GM21526 (cell line): ENCODE data around the gene CDH13.

ENCODE experiments used
- ATAC-seq: cut with Tn5 transposase; IDR thresholded peaks from one replicate; pipeline ENCODE4 v1.9.1; 2021; ENCODE audit warnings: moderate library complexity; ENCODE audit not compliant: unreplicated experiment, low FRiP score

The CDH13 gene

DNA sequence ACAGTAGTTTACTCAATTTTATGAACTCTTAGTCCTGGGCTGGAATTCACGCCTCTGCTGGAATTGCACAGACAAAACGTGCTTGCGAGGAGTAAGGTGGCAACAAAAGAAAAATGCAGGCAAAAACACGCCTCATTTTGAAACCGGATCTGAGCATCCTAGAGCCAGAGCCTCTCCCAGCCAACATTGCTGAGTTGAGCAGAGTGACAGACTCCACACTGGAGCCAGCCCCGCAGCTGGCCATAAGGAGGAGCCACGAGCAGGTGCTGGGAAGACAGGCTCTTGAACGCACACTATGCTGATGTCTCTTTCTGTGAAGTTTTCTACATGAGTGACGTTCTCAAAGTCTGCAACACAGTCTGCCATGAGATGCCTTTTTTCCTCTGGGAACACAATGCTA, 1166.4 kb downstream of the CDH13 start:
- no peak for ATAC-seq

DNA sequence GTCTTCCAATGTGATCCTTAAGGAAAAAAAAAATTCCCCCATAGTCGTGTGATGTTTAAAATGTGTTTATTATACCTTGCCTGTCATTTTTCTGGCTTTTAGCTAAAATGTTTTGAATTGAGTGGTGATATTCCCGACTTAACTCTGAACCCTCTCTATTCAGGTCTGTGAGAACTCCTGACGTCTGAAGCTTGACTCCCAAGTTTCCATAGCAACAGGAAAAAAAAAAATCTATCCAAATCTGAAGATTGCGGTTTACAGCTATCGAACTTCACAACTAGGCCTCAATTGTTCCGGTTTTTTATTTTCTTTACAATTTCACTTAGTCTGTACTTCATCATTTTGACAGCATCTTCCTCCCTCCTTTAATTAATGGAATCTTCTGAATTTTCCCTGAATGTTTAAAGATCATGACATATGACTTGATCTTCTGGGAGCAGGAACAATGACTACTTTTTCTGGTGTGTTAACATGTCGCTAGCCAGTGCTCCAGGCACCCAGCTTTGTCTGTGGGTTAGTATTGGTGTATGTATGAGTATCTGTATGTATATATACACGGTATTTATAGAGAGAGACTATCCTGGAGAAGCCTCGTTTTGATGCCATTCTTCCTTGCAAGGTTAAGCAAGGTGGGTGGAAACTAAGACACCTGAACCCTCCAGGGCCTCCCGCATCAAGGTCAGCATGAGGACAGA, 1168.2 kb downstream of the CDH13 start:
- no peak for ATAC-seq

GRCh38 chr16:83797013-83797412, 1170.2 kb downstream of the CDH13 start:
- ATAC-seq = no peak

GRCh38 chr16:83799336-83799735, 1172.6 kb downstream of the CDH13 start:
- no peak for ATAC-seq

DNA sequence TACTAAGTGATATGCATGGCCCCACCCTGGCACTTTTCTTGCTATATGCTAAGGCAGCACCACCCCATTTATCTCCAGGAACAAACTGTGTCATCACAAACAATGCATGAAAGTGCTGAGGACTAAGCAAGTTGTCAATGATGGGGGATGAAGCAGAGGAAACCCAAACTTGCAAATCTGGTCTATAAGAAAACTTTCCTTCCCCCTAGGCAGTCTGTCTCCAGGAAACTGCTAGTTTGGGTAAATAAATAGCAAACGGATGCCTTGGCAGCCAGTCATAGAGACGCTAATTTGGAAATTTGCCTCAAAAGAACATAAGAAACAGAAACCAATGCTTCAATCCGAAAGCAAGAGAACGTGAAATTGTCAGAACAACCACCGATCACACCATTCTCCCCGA, 1175.4 kb downstream of the CDH13 start:
- no peak for ATAC-seq

- ATAC-seq = no peak
Measured at GRCh38 chr16:83802554-83803205, 1175.9 kb downstream of the CDH13 start.

GRCh38 chr16:83803811-83804210, 1177.0 kb downstream of the CDH13 start:
- ATAC-seq = no peak

DNA sequence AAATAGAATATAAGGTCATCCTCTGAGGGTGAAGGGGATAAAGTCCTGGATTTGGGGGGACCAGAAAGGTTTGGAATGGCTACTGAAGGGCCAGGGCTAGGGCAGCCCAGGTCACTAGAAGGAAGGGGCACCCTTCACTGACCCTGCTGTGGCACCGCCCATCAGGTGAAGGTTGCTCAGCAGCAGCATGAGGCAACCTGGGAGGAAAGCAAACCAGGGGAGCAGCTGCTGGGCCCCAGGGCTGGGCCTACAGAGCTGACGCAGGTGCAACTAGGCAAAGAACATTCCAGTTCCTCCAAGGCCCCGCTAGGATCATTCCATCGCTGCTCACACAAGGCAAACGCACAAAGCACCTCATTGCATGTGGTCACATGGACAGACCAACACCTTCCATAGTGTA, 1177.6 kb downstream of the CDH13 start:
- no peak for ATAC-seq

DNA sequence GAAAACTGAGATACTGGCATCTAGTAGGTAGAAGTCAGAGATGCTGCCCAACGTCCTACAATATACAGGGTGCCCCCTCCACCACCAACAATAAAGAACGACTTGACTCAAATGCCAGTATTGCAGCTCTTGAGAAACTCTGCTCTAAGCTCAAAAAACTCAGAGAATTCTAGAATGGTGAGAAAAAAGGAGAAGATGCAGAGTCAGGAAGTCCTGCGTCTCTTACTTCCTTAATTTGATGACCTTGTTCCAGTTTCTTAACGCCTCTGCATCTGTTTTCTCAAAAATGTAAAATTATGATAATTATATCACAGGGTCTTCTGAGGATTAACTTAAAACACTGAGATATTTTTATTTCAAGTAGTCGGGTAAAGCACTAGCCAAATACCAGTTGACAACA, 1179.3 kb downstream of the CDH13 start:
- ATAC-seq = no peak

- ATAC-seq = no peak
Measured at GRCh38 chr16:83806731-83807130, 1180.0 kb downstream of the CDH13 start.

GRCh38 chr16:83807327-83807709, 1180.5 kb downstream of the CDH13 start:
- no peak for ATAC-seq

DNA sequence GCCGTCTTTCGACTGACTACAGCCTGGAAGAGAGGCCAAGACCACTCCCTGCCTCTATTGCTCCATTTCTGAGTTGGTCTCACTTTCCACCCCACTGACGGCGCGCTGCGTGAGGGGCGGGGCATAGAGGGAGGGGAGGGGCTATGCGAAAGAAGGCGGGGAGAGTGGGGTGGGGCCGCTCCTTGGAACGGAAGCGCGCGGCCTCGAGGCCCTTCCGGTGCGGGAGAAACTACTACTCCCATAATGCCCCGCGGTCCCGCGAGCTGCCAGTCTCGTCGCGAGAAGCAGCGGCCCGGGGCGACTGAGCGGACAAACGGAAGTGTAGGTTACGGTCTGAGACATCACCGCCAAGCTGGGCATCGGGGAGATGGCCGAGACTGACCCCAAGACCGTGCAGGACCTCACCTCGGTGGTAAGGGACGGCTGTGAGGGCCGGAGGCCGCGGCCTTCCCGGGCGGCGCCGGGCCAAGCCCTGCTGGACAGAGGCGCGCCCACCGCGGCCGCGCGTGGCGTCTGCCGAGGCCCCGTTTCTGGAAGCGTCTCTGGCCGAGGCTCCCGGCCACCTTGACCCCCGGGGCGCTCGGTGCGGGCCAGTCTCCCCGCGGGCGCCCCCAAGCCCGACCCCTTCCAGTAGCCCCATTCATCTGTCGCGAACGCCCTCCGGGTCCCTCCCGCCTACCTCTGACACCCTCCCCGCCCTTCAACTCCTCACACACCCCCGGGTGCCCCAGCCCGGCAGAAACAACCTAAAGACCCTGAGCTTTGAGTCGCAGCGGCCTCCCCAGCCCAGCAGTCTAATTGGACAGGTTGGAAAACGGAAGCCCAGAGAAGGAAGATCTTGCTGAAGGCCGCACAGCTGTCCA, 1181.2 kb downstream of the CDH13 start, which contains the start of gene HSBP1:
HSBP1 (plus strand) TSS at position 269 of the 863 bp plus-strand sequence; CDS start at position 368, 99 bp downstream.
- ATAC-seq = peak; percentile 88

DNA sequence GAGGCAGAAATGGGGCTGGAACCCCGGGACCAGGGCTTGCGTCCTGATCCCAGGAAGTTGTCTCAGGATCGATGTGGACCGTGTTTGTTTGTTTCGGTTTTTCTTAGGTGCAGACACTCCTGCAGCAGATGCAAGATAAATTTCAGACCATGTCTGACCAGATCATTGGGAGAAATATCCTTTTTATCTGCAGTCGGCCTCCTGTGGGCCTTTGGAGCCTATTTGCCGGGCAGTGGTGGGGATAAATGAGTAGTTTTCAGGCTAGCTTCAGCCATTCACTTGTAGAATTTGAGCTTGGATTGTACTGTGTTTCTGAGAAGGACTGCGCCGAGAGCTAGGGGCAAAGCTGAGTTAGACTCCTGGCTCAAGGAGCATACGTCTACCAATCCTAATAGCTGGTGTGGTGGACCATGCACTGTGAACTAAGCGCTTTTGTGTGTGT, 1181.8 kb downstream of the CDH13 start:
- ATAC-seq = no peak

DNA sequence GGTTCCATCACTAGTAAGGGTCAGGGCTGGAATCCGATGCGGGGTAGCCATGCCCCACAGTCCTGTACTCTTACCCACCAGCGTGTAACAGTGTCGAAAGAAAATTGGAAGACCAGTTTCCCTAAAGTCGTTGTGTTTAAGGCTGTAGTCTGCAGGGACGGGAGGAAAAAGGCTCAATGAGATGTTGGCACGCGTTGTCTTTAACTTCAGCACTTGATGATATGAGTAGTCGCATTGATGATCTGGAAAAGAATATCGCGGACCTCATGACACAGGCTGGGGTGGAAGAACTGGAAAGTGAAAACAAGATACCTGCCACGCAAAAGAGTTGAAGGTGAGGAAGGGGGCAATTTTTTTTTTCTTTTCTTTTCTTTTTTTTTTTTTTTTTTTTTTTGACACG, 1182.3 kb downstream of the CDH13 start:
- ATAC-seq = no peak

GRCh38 chr16:83810901-83811300, 1184.1 kb downstream of the CDH13 start:
- no peak for ATAC-seq

DNA sequence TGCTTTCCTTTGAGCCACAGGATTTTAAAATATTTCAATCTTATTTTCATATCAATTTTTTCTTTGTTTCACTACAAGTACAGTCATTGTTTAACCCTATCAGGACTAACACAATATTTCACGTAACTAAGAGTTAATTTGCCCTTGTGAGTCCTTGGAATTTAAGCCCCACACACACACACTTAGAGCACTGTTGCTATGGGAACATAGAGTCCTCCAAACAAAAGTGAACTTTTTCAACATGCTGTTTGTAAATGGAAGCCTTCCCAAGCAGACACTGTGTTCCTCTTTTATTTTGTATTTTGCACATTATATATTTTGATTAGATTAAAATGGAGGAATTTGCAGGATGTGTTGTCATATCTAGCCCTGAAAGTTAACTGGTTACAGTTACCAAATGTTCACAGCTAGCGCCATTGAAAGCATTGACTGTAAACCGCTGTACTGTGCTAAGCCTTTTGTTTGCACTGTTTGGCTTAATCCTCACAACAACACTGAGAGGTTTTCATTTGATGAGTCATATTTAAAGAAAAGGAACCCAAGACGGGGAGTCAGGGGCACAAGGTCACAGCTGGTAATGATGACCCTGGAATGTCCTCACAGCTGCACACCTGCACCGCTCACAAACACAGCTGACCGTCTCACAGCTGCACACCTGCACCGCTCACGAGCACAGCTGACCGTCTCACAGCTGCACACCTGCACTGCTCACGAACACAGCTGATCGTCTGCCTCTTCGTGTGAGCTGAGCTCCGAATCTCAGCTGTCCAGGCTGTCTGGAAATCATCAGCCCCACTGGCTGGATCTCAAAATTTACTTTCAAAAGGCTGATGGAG, 1187.3 kb downstream of the CDH13 start:
- ATAC-seq = peak; percentile 55

- ATAC-seq = no peak
Measured at GRCh38 chr16:83814659-83814985, 1187.9 kb downstream of the CDH13 start.

DNA sequence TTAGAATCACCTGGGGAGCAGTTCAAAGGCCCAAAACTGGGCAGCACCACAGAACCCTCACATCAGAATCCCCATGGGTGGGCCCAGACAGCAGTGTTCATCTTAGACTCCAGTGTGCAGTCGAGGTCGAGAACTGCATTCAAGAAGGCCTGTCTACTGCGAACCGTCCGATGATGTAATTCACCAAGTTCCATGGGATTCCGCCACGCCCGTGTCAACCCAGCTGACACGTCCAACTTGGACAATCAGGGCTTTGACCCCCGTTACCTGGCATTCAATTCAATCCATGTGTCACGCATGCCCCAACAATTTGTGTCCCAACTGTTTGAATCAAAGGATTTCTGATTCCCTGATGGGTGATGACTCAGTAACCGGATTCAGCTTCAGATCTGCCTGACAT, 1190.3 kb downstream of the CDH13 start:
- ATAC-seq = no peak

DNA sequence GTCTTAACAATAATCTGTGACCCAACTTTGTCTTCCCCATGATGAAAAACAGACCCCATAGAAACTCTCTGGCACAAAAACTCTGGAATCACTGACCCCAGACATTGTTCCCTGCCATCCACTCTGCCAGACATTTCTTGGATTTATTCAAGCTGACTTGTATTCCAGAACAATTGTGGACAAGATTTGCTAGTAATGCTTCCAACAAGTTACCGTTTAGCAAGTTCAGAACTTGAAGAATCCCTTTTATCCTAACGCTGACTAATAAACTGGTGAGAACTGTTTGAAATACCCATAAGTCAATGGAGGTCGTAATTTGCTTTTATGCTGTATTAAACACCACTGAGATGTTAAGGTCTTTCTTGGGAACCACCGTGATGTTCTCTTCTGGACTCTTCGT, 1191.5 kb downstream of the CDH13 start:
- no peak for ATAC-seq

DNA sequence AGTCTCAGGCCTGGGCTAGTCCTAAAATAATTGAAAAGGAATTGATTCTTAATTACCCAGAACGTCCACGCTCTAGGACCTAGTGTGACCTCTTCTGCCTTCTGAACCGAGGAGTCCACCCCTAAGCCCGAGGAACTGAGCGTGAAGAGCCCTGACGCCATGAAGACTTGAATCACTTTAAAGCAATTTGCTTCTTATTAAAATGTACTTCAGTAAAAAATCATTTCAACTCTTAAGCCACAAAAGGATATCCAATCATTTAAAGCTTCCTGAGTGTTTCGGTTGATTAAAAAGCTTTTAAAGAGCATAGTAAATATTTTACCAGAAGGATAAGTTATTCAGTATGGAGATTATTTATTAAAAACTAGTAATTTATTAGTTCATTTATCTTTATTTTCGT, 1192.6 kb downstream of the CDH13 start:
- no peak for ATAC-seq
